Activated CD8-positive, alpha-beta memory T cell treated with anti-CD3 and anti-CD28 coated beads, Interleukin-2, amount 50 U/mL, for 48 hours (primary cell): Measurements from ENCODE around the gene MYO9B.
"Not testable (repeated sequence)": the region's sequence is repeated elsewhere in the genome, so short reads cannot be mapped to it uniquely, and the experiment has no call there.

Experiments
- DNase-seq: peaks from one replicate; pipeline ENCODE4 v3.0.0-alpha.2; 2020

MYO9B gene

DNA sequence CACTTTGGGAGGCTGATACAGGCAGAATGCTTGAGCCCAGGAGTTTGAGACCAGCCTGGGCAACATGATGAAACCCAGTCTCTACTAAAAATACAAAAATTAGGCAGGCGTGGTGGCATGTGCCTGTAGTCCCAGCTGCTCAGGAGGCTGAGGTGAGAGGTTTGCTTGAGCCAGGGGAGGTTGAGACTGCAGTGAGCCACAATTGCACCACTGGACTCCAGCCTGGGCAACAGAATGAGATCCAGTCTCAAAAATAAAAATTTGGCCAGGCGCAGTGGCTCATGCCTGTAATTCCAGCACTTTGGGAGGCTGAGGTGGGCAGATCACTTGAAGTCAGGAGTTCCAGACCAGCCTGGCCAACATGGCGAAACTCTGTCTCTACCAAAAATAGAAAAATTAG lies 19.1 kb downstream of the MYO9B start:
- DNase-seq, result not testable (repeated sequence)

- DNase-seq, result no peak
Observed at GRCh38 chr19:17095141-17095919, 19.8 kb downstream of the MYO9B start.

DNA sequence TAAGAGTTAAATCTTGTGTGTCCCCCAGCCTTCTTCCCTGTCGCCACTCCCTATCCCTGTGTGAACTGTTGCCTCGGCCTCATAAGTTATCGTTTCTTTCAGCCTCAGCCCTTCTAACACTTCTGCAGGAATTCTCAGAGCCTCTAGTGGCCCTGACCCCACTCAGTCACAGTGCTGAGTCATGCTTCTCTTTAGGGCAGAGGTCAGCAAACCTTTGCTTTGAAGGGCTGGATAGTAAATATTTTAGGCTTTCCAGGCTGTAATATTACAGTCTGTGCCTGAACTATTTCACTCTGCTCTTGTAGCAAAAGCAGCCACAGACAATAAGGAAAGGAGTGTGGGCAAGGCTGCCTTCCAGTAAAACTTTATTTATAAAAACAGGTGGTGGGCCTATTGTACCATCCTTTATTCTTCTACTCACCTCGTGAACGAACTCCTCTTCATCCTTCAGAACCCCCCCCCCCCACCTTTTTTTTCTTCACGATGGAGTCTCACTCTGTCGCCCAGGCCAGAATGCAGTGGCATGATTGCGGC lies 22.1 kb downstream of the MYO9B start:
- no peak for DNase-seq

DNA sequence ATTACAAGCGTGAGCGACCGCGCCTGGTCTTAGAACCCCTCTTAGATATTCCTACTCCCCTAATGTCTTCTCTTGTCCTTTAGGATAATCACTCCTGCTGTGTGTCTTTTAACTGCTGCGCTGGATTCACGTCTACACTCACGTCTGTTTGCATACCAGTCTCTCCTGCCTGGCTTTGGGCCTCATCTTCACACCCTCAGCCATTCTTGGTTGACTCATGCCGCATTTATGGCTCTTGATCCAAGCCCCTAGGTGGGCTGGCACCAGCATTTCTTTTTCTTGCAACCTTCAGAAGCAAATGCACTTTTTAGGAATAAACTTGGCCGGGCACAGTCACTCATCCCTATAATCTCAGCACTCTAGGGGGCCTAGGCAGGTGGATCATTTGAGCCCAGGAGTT lies 22.7 kb downstream of the MYO9B start:
- no peak for DNase-seq

DNA sequence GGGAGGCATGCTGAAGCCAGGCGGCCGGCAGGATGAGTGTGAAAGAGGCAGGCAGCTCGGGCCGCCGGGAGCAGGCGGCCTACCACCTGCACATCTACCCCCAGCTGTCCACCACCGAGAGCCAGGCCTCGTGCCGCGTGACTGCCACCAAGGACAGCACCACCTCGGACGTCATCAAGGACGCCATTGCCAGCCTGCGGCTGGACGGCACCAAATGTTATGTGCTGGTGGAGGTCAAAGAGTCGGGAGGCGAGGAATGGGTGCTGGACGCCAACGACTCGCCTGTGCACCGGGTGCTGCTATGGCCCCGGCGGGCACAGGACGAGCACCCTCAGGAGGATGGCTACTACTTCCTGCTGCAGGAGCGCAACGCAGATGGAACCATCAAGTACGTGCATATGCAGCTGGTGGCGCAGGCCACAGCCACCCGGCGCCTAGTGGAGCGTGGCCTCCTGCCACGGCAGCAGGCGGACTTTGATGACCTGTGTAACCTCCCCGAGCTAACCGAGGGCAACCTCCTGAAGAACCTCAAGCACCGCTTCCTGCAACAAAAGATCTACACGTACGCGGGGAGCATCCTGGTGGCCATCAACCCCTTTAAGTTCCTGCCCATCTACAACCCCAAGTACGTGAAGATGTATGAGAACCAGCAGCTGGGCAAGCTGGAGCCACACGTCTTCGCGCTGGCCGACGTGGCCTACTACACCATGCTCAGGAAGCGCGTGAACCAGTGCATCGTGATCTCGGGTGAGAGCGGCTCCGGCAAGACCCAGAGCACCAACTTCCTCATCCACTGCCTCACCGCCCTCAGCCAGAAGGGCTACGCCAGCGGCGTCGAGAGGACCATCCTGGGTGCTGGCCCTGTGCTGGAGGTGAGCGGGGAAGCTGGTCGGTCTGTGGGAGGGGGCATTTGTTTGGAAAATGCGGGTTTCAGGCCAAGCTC lies 26.4 kb downstream of the MYO9B start:
- no peak for DNase-seq

- DNase-seq, result no peak
Observed at GRCh38 chr19:17103177-17103576, 27.6 kb downstream of the MYO9B start.

DNA sequence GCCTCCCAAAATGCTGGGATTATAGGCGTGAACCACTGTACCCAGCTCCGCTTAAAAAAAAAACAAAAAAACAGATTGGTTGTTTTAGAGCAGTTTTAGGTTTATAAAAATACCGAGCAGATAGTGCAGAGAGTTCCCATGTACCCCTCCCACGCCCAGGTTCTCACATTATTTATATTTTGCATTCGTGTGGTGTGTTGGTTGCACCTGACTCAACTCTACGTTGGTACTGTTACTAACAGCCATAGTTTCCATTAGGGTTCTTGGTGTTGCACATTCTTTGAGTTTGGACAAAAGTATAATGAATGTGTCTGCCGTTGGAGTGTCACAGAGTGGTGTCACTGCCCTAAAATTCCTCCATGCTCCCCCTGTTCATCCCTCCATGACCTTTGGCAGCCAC lies 29.1 kb downstream of the MYO9B start:
- DNase-seq, result no peak

DNA sequence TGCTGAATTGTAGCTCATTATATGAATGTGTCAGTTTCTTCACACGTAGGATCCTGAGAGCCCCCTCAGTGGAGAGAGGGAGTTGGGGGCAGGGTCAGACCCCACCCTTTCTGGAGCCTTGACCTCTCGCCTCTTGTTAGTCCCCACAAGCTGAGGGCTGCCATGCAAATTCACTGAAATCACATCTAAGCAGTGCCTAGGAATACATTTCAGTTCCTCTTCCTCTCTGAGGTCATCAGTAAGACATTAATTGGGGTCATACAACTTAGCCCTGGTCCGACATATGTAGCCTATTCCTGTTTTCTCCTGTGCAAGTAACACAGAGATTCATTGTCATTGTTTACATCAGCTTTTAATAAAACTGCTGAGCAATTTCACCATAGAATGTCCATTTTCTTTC lies 30.0 kb downstream of the MYO9B start:
- DNase-seq, result no peak

- not testable (repeated sequence) for DNase-seq
Observed at GRCh38 chr19:17106964-17107363, 31.4 kb downstream of the MYO9B start.

DNA sequence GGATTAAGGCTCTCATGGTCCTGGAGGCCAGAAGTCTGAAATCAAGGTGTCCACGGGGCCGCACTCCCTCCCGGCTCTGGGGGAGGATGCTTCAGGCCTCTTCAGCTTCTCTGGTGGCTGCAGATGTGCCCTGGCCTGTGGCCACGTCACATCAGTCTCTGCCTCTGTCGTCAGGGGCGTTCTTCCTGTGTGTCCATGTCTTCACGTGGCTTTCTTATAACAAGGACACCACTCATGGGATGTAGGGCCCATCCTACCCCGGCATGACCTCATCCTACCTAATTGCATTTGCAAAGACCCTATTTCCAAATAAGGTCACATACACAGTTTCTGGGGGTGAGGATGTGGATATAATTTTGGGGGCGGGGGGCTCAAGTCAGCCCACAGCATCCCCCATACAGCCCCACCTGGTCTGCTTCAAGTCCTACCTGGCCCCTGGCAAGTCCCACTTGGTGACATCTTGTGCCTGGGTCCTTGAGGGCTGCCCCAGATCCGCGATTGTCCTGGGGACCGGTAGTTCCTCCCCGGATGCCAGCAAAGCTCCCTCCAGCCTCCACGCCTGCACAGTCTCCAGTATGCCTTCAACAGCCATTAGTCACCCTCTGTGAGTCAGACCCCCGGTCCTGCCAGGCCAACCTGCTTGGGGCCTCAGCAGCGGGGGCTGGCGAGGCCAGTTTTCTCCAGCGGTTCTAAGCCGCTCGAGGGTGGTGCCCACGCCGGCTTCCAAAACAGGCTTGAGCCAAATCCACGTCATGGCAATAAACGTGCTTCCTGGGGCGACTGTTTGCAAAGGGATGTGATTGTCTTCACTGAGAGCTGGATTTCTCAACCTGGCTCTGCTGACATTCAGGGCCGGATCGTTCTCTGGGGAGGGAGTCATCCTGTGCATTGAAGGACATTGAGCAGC lies 32.2 kb downstream of the MYO9B start:
- no peak for DNase-seq

GRCh38 chr19:17108453-17108784 lies 32.8 kb downstream of the MYO9B start:
- no peak for DNase-seq

DNA sequence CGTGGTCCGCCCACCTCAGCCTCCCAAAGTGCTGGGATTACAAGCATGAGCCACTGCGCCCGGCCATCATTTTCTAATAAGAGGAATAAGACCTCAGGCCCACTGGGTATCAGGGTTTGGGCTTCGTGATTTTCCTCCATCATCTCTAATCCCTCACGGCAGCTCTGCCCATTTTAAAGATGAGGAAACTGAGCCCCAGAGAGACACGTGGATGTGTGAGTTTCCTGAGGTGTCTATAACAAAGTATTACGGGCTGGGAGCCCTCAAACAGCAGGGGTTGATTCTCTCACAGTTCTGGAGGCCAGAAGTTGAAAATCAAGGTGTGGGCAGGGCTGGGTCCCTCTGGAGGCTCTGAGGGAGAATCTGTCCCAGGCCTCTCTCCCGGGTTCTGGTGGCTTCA lies 33.7 kb downstream of the MYO9B start:
- no peak for DNase-seq

- no peak for DNase-seq
Observed at GRCh38 chr19:17109962-17110598, 34.5 kb downstream of the MYO9B start.

- DNase-seq, result no peak
Observed at GRCh38 chr19:17110599-17110966, 35.0 kb downstream of the MYO9B start.

- DNase-seq, result no peak
Observed at GRCh38 chr19:17111766-17112165, 36.2 kb downstream of the MYO9B start.

DNA sequence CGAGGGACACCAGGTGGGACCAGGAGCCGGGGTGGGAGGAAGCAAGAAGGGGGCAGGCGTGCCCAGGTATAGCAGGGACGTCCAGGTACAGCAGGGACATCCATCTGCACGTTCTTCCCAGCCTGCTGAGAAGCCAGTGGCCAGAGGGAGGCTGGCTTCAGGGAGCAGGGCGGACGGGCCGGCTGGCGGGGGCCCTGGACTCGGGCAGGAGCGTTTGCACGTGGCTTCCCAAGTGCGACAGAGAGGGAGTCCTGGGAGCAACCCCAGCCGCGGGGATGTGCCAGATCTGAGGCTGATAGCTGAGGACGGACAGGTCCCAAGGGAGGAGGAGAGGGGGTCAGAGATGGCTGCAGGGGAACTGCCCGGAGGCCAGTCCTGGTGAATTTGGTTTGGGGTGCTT lies 36.7 kb downstream of the MYO9B start:
- no peak for DNase-seq

DNA sequence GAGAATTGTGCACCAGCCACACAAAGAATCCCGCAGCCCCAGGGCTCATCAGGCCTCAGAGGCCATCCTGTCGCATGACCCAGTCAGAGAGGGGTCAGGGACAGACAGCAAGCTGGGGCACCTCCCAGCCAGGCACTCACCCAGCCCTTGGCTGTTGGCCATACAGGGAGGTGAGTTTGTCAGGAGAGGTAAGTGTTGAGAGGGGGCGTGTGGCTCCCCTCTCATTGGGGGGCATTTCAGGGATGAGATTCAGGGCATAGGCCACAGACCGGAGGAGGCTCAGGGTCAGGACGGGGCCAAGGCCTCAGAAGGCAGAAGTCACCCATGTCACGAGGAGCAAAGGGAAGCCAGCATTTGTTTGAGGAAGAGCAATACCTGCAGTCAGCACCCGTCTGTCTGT lies 37.1 kb downstream of the MYO9B start:
- DNase-seq, result no peak

DNA sequence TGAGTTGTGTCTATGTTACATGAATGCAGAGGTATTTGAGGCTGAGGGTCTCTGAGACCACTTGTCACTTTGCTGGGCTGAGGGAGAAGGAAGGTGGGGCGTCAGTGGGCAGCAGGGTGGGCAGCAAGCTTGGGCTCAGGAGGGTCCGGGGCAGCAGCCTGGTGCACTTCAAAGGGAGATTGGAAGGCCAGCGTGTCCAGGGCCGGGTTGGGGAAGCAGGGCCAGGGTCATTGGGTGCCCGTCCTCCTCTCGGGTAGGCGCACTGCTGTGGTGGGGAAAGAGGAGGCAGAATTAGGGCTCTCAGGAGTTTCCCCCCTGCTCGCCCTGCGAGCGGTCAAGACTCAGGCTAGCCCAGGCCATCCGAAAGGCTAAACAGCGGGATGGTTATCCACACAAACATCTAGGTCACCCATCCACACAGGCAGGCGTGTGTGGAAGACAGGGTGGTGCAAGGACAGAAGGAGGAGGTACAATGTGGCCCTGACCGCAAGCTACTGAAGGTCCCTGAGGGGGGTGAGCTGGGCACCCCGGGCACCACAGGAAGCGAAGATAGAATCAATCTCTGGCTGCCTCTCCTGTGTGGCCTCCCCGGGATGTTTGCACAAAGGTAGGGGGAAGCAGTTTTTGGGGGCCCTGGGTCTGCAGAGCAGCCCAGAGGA lies 37.7 kb downstream of the MYO9B start:
- DNase-seq, result no peak

- DNase-seq, result no peak
Observed at GRCh38 chr19:17114414-17114831, 38.8 kb downstream of the MYO9B start.

DNA sequence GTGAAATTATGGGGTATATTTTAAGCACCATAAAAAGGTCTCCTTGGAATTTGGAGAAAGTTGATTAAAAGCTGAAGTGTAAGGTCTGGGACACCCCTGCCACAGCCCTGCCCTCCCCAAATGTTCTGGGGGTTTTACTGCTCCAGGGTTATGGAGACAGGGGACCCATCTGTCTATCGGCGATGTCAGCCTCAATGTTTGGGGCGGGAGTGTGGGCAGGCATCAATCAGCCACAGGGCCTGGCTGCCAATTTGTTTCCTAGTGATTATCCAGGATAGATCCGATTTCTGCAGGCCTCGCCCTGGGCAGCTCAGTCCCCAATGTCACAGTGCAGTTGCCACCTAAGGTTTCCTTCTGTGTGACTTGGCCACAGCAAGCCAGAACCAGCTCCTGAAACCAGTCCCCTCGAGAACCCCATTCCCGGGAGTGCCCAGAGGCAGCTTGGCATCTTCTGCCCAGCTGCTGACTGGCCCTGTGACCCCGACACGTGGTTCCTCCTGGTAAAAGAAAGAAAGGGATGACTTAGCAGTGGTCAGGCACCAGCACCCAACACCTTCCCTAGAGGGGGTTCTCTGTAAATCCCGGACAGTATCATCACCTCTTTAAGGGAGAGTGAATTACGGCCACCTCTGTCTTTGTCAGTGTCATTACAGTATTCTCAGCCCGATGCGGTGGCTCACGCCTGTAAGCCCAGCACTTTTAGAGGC lies 41.6 kb downstream of the MYO9B start:
- DNase-seq, result no peak

DNA sequence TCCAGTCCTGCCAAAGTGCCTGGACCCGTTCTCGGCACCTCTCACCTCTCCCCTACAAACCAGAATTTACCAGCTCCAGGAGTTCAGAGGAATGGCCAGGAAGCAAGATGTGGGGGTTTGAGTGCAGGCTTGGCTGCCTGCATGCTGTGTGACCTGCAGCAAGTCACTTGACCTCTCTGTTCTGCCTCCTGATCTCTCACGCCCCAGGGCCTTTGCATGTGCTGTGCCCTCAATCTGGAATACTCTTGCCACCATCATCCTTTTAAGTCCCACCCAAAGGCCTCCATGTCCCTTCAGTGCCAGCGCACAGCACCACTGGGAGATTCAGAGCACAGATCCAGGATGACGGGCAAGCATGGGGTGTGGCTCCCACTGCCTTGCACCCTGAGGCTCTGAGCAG lies 43.4 kb downstream of the MYO9B start:
- DNase-seq, result no peak
